ENCODE results near the gene RASGRF2.
"Not testable (repeated sequence)": the region's sequence is repeated elsewhere in the genome, so short reads cannot be mapped to it uniquely, and the experiment has no call there.

RASGRF2 gene

DNA sequence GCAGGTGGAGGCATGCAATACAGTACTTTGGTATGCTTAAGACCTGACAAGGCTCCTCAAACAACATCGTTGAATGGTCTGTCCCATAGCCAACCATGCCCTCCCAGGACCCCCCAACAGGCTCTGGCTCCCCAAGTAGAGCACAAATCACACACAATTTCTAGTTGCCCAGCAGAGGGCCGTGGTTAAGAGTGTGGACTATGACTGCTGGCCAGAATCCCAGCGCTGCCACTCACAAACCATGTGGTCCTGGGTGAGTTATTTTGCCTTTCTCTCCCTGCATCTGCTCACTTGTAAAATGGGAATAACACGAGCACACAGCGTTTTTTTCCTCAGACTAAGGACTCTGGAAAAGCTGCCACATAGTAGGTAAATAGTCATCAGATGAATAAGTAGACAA lies 279.4 kb downstream of the RASGRF2 start:
- peak in 28 of 58 donors; percentile 8 to 67 (median 26) for DNase-seq

DNA sequence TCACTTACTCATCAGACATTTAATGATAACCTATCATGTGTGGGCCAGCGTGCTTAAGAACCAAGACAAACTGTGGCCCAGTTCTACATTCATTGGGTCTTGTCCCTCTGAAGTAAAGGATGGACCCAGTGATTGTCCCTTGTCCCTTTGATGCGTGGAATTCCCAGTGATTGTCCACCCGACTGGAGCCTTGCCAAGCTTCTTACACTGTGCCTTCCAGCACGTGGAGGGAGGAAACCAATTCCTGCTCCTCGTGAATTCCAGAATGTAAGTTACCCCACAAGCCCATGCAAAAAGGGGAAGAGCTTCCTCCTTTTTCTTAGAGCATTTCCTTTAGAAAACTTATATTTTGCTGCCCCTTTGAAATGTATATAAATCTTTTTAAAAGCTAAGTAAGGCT lies 280.8 kb downstream of the RASGRF2 start:
- peak in 1 of 58 donors; percentile 42 for DNase-seq

DNA sequence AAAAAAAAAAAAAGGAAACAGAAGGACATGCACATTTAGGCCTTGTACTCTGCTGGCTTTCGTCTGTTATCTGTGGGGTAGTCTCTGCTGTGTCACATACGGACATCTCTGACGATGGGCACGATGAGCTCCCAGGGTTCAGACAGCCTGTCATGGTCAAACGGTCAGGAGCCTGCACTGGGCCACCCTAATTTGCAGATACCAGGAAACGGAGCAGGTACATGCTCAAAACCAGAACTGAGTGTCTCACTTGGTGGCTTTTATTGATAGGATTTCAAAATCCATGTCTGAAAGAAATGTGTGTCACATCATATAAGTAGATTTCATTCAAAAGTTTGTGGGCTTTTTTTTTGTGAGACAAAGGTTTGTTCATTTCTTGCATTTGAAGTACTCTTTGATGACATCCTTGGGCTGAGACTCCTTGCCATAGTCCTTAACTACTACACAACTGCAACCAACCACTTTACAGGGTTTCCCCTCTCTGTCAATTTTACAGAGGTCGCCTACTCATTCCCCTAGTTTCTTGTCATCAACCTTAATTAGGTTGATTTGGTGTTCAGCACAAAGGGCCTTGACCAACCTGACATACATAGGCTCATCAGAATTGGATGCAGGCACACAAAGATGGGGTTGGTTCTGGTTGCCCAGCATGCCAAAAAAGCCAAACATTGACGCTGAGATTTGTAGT lies 281.9 kb downstream of the RASGRF2 start:
- DNase-seq: no peak

DNA sequence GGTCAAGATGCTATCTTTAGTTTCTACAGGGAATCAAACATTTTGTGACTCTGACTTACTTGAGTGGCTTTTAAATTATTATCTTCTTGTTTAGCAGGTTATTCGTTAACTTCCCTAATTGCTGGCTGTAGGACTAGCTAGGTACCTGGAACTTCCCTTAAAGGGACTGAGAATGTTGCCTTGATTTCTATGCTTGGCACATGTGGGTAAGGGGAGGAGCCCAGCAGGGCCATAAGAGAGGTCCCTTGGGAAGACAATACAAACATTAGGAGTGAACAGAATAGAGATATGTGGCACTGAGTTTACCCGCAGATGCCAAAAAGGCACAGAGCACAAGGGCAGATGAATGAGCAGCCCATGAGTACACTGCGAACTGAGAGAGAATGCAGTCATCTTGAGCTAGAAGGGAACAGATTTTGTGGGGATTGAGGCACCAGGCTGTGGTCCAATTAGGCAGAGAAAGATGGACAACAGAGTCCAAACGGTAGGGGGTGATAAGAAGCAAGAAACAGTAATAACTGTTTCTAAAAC lies 282.8 kb downstream of the RASGRF2 start:
- no peak for DNase-seq

DNA sequence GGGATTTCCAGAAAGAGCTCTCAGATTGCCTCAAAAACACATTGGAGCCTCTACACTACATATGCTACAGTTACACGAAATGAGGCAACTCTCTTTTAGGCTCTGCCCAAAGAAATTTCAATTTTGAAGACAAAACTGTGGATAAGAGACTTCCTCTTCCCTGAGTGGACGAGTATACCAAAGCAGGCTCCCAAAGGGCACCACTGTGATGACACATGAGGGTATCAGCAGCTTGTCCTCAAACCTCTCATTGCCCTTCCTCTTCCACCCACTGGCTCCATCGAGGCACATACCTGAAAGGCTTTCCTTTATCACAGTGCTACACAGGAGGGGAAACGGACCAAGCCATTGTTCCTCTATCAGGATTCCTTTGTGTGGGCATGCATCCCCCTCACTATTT lies 284.3 kb downstream of the RASGRF2 start:
- DNase-seq: no peak

DNA sequence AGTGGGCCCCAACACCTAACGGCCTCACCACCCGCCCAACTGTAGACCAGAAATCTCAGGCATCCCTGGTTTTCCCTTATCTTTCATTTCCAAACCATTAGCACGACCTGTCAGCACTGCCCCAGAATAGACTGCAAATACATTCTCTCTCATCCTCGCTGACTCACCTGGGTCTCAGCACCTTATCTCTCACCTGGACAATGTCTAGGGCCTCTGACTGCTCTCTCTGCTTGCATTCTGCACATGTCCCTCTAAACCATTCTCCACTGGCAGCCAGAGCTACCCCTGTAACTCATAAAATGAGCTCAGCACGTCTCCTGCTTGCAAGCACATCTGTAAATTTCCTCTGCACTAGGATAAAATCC lies 285.7 kb downstream of the RASGRF2 start:
- no peak for DNase-seq

DNA sequence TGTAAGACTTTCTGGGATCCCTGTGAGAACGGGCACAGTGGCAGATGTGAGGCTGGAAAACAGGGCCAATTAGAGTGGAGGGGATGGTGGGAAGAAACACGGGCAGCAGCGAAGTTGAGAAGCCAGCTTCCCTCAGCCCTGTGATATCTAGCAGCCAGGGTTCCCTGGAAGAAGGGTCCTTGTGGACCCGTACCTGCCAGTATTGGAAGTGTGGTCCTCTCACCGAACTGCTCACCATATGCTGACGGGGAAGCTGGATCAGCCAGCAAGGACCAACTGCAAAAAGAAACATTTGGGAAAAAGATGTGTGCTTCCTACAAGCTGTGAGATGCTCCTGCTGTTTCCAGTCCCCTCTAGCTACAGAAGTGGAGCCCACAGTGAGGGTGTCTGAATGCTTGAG lies 286.5 kb downstream of the RASGRF2 start:
- DNase-seq: peak in 2 of 58 donors; percentile 26 to 50

DNA sequence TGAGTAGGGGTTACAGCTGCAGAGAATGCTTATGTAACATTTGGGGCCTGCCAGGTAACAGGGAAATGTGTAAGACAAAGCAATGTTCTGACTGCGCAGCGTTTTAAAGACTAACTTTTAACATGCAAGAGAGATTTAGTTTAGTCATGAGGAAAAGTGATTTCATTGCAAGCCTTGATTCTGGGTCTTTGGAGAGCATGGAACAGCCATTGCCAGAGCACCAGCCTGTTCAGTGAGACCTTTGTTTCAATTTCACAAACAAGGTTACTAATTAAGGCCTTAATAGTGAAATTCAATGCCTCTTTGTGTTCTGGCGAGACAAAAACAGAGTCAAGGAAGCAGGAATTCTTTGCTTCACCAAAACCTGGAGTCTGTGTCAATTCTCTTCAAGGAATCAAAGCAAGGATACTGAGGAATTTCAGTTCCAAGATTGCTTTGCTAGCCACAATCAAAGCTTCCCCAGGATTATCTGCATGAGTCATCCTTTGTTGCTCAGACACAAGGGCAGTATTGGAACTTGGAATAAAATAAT lies 287.3 kb downstream of the RASGRF2 start:
- DNase-seq: peak in 8 of 58 donors; percentile 10 to 55 (median 29)

DNA sequence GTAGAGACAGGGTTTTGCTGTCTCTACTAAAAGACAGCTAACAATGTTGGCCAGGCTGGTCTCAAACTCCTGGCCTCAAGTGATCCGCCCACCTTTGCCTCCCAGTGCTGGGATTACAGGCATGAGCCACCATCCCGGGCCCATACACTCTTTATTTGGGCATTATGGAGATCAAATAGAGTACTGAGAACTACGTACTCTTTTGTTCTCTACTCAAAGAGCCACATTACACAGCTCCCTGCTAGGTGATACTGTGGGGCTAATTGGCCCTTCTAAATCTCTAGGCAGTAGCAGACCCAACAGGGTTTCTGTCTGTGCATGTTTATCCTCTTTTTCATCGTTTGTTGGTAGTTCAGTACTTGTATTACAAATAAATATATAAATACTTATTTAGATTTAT lies 289.1 kb downstream of the RASGRF2 start:
- DNase-seq: no peak

DNA sequence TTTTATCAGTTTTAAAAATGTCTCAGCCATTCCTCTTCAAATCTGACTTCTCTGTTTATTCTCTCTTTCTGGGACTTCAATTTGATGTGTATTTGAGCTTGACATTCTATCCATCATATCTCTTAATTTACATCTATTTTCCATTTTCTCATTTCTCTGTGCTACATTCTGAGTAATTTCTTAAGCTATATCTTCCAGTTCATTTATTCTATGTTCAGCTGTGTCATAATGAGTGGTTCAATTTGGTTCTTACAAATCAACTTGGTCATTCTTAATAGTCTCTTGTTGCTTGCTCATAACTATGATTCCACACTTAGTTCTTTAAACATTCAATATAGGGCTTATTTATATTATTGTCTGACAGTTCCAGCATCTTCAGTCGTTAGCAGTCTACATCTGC lies 289.8 kb downstream of the RASGRF2 start:
- no peak for DNase-seq

DNA sequence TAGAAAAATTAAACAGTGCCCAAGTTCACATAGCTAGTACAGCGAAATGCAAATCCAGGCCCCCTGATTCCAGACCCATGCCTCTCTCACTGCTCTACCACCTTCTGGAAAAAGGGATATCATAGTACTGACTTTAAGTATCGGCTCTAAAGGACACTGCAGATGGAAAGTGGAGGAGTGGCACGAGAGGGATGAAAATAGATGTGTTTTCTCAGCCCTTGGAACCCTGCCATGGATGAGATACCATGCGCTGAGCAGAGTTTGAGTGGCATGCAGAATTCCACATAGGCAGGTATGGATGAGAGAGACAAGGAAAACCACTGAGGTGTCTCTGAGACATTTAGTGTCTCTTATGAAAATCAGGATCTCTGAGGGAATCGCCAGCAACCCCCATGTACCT lies 291.8 kb downstream of the RASGRF2 start:
- DNase-seq: no peak

DNA sequence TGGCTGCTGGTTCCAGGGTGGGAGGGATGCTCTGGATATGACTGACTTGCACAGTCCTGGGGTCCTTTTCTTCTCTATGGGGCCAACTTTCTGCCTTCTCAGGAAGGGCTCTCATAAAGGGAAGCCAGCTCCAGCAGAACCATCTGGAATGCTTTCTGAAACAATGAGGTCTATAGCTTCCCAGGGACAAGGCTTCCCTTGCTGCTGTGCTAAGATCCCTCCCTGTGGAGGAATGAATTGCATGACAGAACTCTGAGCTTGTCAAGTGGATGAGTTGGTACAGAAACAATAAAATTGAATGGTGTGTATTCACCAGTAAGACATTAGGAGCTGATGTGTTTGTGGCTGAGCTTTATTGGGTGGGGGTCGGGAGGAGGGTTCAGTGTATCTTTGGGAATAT lies 292.7 kb downstream of the RASGRF2 start:
- DNase-seq: peak in 1 of 58 donors; percentile 34

DNA sequence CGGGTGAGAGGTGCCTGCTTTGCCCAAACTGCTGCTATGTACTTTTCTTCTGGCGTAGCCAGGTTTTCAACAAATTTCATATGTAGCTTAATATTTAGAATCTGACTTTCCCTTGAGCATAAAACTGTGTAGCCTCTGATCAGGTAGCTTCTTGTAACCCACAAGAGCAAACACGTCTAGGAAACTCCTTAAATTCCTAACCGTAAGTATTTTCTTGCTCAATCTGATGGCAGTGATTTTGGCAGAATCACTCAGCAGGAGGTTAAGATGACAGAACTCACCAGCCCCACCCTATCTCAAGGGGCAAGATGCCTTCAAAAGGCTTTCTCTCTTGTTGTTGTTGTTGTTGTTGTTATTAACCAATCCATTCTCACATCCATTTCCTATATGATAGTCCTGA lies 293.7 kb downstream of the RASGRF2 start:
- no peak for DNase-seq

DNA sequence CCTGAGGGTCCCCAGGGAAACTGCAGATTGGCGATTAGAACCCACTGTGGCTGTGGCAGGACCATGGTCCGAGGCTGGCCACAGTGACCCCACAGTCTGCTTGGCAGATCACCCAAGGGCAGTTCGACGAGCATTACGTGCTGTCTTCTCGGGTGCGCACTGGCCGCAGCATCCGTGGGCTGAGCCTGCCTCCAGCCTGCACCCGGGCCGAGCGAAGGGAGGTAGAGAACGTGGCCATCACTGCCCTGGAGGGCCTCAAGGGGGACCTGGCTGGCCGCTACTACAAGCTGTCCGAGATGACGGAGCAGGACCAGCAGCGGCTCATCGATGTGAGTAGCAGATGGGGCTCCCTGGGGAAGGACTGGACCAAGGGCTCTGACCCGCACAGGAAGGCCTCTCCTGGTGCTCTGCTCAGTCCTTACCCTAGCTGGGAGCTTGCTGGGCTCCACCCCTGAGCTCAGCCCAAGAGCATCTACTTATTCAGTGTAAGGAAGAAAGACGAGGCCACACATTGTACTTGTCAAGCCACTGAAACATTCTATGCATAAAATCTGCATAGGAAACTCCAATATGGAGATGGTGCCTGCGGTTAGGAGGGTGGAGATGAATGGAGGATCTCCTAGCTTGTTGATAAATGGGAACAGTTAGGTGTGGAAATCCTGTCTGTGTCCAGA lies 294.9 kb downstream of the RASGRF2 start:
- DNase-seq: no peak

DNA sequence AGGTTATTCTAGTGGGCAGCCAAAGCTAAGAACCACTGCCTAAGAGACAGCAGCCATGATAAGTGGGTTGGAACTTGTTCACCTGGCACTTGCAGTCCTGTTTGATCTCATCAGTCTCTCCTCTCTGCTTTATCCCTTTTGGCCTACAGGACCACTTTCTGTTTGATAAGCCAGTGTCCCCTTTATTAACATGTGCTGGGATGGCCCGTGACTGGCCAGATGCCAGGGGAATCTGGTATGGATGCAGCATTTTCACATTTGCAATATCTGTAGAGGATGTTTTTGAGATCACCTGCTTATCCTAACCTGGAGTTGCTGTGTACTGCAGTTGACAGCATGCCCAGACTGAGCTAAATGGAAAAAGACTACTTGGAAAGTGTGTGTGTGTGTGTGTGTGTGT lies 296.6 kb downstream of the RASGRF2 start:
- DNase-seq: no peak

DNA sequence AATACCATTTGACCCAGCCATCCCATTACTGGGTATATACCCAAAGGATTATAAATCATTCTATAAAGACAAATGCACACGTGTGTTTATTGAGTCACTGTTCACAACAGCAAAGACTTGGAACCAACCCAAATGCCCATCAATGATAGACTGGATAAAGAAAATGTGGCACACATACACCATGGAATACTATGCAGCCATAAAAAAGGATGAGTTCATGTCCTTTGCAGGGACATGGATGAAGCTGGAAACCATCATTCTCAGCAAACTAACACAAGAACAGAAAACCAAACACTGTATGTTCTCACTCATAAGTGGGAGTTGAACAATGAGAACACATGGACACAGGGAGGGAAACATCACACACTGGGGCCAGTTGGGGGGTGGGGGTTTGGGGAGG lies 302.6 kb downstream of the RASGRF2 start:
- DNase-seq: not testable (repeated sequence)

DNA sequence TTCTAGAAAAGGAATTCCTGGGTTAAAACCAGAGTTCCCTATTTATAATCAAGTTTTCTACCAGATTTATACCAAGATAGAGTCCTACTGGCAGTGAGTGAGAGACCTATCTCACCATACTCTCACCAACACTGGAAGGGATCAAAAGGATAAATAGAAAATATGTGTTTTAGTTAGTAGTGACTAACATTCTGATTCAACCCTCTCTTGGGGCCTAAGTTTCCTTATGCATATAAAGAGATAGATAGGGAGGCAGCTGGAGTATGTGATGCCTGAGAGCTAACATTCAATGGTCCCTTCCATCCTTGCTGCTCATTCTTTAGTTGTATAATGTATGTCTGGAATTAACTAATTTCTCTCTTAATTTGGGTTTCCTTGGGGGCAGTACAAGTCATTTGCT lies 304.9 kb downstream of the RASGRF2 start:
- no peak for DNase-seq

DNA sequence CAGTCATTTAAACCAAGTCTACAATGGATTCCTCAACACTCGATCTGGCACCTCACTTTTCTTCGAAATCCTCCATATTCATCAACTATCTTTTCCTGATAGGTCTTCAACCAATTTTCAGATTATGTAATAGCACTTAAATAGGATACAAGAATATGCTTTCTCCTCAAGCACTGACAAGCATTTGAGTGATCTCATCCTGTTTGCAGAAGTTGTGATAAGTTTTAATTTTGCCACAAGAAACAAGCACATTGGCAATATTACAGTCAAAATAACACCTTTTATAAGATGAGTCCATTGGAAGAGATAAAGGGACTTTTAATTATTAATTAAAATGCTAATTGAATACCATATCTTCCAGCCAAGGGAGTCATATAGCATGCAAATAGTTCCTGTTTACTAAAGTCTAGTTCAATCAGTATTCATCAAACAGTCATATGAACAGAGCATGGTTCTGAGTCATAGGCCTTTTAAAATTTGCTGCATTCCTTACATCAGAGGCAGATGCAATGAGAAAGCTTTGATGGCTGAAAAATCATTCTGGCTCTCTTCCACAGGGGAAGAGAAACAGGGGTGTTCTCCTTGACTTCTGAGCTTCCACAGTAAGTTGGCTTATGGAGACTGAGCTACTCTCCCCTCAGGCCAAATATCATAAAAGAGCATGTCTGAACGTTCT lies 308.5 kb downstream of the RASGRF2 start:
- no peak for DNase-seq

DNA sequence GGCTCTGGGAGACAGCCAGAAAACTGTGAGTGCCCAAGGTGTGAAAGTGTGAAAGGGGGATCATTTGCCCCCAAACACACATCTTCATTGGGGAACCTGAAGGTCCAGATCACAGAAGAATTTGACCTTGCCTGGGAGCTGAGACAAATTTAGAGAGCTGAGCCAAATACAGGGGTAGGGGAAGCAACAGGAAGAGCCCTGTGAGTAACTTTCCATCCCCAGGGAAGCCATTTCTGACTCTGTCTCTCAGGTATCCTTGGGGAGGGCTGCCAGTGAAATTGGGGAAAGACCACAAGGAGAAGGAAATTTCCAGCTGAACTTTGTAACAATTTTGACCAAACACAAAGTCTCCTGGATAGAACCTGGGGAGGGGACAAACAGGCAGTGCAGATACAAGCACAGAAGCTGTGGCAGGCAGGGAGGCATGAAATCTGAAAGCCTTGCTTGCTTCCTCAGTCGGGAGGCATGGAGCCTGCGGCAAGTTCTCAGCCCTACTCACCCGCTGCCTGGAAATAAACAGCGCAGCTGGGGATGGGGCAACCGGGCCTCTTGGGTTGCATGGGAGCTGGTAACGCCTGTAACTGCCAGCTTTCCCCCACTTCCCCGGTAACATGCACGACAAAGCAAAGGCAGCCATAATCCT lies 309.7 kb downstream of the RASGRF2 start:
- no peak for DNase-seq

DNA sequence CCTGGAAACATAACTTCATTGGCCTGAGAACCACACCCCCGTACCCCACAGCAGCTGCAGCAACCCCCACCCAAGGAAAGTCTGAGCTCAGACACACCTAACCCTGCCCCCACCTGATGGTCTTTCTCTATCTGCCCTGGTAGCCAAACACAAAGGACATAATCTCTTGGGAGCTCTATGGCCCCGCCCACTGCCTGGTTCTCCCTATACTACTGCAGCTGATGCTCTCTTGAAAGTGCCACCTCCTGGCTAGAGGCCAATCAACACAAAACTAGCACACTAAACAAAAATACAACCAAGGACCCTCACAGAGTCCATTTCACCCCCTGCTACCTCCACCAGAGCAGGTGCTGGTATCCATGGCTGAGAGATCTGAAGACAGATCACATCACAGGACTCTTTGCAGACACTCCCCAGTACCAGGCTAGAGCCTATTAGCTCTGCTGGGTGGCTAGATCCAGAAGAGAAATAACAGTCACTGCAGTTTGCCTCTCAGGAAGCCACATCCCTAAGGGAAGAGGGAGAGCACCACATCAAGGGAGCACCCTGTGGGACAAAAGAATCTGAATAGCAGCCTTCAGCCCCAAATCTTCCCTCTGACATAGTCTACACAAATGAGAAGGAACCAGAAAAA lies 310.3 kb downstream of the RASGRF2 start:
- DNase-seq: not testable (repeated sequence)
